GM12892 (cell line): ENCODE data around the gene CPZ.

Experiments
- POLR2A ChIP-seq: IDR thresholded peaks from 2 replicates; pipeline ENCODE4 v1.6.1; 2011; ENCODE audit warnings: low read depth, low read length, control low read depth
- TAF1 ChIP-seq: IDR thresholded peaks from 2 replicates; pipeline ENCODE4 v1.6.1; 2011; ENCODE audit warnings: low read depth, mild to moderate bottlenecking, control low read depth, low read length, borderline replicate concordance

- TF ChIP-seq TAF1 (no peak), POLR2A (no peak)
Observed at GRCh38 chr4:8585721-8586212, 6.8 kb upstream of the CPZ start.
